Measurements from ENCODE around the gene BLCAP. TPM values are rescaled to one million over a fixed set of nuclear protein-coding genes. Genes with fewer than 3 reads are reported as not detected.
"Not testable (repeated sequence)": the region's sequence is repeated elsewhere in the genome, so short reads cannot be mapped to it uniquely, and the experiment has no call there.

BLCAP gene
- polyA plus RNA-seq, 3 donors = 79.0 to 92.9 (median 81.9) TPM

DNA sequence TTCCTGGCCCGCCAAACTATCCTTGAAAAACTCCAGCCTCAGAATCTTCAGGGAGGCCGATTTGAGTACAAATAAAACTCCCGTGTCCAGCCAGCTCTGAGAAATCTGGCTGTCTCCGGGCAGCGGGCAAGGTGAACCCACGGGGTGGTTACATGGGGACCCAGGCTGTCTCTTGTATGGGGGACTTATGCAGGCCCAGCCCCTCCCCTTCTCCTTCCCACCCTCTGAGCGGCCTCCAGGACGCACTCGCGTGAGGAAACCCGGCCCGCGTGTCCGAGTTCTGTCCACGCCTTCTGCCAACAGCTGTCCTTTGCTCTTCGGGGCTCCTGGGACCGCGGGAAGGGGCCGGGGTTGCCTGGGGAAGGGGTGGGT, 36.3 kb upstream of the BLCAP start:
- DNase-seq (ENCODE audit: extremely low read depth in 1 of 11, low read depth in 9 of 11, low spot score in 4 of 11) = no peak

DNA sequence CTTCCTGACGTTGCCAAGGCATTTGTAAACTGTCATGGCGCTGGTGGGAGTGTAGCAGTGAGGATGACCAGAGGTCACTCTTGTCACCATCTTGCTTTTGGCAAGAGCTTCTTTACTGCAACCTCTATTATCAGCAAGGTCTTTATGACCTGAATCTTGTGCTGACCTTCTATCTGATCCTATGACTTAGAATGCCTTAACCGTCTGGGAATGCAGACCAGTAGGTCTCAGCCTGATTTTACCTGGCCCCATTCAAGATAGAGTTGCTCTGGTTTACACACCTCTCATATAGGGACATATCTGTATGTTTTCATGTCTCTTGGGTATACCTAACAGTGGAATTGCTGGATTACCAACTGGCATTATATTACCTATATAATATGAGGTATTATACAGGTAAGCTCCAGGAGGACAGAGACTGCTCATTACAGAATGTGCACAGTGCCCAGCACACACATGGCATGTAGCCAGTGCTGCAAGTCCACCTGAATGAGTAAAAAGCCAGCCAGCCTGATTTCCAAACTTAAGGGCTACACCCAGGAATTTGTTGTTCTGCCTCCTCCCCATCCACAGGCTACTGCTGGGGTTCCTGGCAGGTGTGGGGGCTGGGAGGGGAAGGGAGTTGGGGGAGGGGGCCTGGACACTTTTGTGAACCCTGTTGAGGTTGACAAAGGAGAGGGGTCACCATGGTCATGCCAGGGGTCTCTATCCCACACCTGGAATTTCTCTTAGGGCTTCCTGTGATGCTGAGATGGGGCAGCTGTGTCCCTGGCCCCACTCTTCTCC, 35.2 kb upstream of the BLCAP start:
- no peak for DNase-seq (ENCODE audit: extremely low read depth in 1 of 11, low read depth in 9 of 11, low spot score in 4 of 11)

DNA sequence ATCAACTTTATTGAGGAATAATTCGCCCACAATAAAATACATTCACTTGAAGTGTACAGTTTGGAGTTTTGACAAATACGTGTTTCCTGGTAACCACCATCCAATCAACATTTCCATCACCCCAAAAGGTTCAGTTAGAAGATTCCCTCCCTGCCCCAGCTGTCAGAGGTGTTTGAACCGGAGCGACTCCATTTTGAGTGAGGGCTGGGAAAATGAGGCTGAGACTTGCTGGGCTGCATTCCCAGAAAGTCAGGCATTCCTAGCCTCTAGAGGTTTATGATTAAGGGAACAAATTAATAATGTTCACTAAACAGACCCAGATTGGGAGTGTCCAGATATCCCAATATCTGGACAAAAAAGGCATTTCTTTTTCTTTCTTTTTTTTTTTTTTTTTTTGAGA, 33.0 kb upstream of the BLCAP start:
- no peak for DNase-seq (ENCODE audit: extremely low read depth in 1 of 11, low read depth in 9 of 11, low spot score in 4 of 11)

GRCh38 chr20:37559312-37560027, 31.8 kb upstream of the BLCAP start:
- no peak for DNase-seq (ENCODE audit: extremely low read depth in 1 of 11, low read depth in 9 of 11, low spot score in 4 of 11)

- no peak for DNase-seq (ENCODE audit: extremely low read depth in 1 of 11, low read depth in 9 of 11, low spot score in 4 of 11)
These were observed 31.1 kb upstream of the BLCAP start for GRCh38 chr20:37558779-37559178.

- no peak for DNase-seq (ENCODE audit: extremely low read depth in 1 of 11, low read depth in 9 of 11, low spot score in 4 of 11)
These were observed 30.6 kb upstream of the BLCAP start for GRCh38 chr20:37558306-37558705.

DNA sequence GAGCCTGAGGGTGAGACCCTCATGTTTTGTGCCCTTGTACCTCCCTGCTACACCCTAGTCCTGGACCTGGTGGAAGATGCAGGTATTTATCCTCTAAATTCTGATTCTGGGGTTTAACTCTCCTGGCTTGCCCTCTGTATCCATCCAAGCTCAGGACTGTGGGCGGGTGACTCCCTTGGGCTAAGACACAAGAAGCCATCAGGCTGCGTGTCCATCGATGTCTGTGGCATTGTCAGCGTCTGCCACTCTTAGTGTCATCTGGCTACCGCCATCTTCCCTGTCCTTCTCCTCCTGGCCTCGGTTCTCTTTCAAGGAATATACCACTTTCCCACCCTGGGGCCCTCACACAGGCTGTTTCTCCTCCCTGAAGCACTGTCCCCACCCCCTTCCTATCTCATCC, 28.9 kb upstream of the BLCAP start:
- DNase-seq (ENCODE audit: extremely low read depth in 1 of 11, low read depth in 9 of 11, low spot score in 4 of 11) = no peak

GRCh38 chr20:37554721-37555298, 27.1 kb upstream of the BLCAP start:
- DNase-seq (ENCODE audit: extremely low read depth in 1 of 11, low read depth in 9 of 11, low spot score in 4 of 11) = not testable (repeated sequence)

GRCh38 chr20:37552415-37552814, 24.7 kb upstream of the BLCAP start:
- DNase-seq (ENCODE audit: extremely low read depth in 1 of 11, low read depth in 9 of 11, low spot score in 4 of 11) = no peak

DNA sequence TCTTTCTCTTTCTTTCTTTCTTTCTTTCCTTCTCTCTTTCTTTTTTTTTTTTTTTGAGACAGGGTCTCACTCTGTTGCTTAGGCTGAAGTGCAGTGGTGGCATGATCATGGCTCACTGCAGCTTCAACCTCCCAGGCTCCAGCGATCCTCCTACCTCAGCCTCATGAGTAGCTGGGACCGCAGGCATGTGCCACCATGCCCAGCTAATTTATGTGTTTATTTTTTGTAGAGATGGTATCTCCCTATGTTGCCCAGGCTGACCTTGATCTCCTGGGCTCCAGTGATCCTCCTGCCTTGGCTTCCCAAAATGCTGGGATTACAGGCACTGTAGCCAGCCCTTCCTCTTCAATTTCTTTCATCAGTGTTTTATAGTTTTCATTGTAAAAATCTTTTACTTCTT, 24.0 kb upstream of the BLCAP start:
- not testable (repeated sequence) for DNase-seq (ENCODE audit: extremely low read depth in 1 of 11, low read depth in 9 of 11, low spot score in 4 of 11)

DNA sequence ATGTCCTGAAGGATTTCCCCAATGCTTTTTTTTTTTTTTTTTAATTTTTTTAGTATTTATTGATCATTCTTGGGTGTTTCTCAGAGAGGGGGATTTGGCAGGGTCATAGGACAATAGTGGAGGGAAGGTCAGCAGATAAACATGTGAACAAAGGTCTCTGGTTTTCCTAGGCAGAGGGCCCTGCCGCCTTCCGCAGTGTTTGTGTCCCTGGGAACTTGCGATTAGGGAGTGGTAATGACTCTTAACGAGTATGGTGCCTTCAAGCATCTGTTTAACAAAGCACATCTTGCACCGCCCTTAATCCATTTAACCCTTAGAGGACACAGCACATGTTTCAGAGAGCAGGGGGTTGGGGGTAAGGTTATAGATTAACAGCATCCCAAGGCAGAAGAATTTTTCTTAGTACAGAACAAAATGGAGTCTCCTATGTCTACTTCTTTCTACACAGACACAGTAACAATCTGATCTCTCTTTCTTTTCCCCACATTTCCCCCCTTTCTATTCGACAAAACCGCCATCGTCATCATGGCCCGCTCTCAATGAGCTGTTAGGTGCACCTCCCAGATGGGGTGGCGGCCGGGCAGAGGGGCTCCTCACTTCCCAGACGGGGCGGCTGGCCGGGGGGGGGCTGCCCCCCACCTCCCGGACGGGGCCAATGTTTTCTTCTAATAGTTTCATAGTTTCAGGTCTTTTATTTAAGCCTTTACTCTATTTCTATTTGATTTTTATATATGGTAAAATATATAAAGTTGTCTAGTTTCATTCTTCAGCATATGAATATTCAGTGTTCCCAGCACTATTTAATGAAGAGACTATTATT, 22.6 kb upstream of the BLCAP start:
- not testable (repeated sequence) for DNase-seq (ENCODE audit: extremely low read depth in 1 of 11, low read depth in 9 of 11, low spot score in 4 of 11)

DNA sequence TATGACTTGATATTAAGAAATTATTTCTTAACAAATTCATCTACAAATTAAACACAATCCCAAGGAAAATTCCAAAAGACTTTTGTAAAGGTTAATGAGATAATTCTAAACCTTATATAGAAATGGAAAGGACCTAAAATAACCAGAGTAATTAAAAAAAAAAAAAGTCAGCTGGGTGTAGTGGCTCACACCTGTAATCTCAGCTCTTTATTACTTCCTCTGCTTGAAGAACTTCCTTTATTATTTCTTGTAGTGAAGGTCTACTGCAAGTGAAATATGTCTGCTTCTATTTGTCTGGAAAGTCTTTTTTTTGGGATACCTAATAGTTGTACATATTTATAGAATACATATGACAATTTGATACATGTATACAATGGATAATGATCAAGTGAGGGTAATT, 20.2 kb upstream of the BLCAP start:
- no peak for DNase-seq (ENCODE audit: extremely low read depth in 1 of 11, low read depth in 9 of 11, low spot score in 4 of 11)

- no peak for DNase-seq (ENCODE audit: extremely low read depth in 1 of 11, low read depth in 9 of 11, low spot score in 4 of 11)
These were observed 17.8 kb upstream of the BLCAP start for GRCh38 chr20:37545516-37545915.

DNA sequence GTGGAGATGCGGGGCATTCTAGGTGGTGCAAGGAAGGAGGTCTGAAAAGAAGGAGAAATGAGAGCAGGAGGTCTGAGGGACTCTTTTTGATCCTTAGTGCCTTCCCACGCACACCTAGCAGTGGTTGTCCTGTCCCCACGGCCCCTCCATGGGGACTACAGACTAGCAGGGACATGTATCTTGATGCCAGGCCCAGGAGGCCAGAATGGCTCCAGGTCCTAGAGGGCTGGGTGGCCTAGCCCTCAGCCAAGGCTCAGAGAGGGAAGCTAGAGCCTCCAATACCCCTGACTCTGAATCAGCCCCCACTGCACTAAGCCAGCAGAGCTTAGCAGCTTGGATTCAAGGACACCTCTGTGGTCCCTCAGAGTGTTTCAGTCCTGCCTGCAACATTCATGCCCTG, 16.7 kb upstream of the BLCAP start:
- no peak for DNase-seq (ENCODE audit: extremely low read depth in 1 of 11, low read depth in 9 of 11, low spot score in 4 of 11)

GRCh38 chr20:37543828-37544227, 16.2 kb upstream of the BLCAP start:
- no peak for DNase-seq (ENCODE audit: extremely low read depth in 1 of 11, low read depth in 9 of 11, low spot score in 4 of 11)

DNA sequence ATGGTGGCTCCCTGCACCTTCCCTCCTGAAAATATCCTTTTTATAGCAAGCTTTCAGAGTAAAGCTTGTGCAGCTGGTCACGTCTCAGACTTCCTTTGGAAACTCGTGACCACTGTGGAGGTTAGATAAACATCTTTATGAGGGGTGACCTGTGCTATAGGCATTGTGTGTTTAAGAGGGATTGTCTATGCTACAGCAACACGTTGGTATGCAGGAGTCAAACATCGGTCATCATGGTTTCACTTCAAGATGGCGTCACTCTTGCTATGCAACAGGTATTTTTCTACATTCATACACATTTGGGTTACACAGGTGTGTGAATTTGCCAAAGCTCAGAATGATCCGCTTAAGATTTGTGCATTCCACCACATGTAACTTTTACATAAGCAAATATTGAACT, 14.6 kb upstream of the BLCAP start:
- DNase-seq (ENCODE audit: extremely low read depth in 1 of 11, low read depth in 9 of 11, low spot score in 4 of 11) = no peak

- DNase-seq (ENCODE audit: extremely low read depth in 1 of 11, low read depth in 9 of 11, low spot score in 4 of 11) = no peak
These were observed 13.7 kb upstream of the BLCAP start for GRCh38 chr20:37541326-37541725.

- not testable (repeated sequence) for DNase-seq (ENCODE audit: extremely low read depth in 1 of 11, low read depth in 9 of 11, low spot score in 4 of 11)
These were observed 13.2 kb upstream of the BLCAP start for GRCh38 chr20:37540838-37541237.

GRCh38 chr20:37540001-37540400, 12.3 kb upstream of the BLCAP start:
- DNase-seq (ENCODE audit: extremely low read depth in 1 of 11, low read depth in 9 of 11, low spot score in 4 of 11) = no peak

DNA sequence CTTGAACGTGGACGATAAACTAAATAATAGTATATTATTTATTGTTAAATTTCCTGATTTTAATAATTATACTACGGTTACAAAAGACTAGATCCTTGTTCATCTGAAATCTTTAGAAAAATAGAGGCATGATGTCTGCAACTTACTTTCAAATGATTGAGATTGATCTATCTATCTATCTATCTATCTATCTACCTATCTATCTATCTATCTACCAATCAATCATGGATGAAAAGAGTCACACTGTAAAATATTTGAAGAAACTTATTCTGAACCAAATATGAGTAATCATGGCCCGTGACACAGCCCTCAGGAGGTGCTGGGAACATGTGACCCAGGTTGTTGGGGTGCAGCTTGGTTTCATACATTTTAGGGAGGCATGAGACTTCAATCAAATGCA, 11.7 kb upstream of the BLCAP start:
- no peak for DNase-seq (ENCODE audit: extremely low read depth in 1 of 11, low read depth in 9 of 11, low spot score in 4 of 11)
